Stimulated activated CD8-positive, alpha-beta memory T cell treated with anti-CD3 and anti-CD28 coated beads, Interleukin-12 subunit alpha, Interleukin-12 subunit beta, amount 100 ng/mL, for 4 hours (primary cell): ENCODE data around the gene MYH14.

ENCODE experiments used
- DNase-seq: peaks from one replicate; pipeline ENCODE4 v3.0.0-alpha.2; 2020; ENCODE audit warnings: low read depth

MYH14 gene

DNA sequence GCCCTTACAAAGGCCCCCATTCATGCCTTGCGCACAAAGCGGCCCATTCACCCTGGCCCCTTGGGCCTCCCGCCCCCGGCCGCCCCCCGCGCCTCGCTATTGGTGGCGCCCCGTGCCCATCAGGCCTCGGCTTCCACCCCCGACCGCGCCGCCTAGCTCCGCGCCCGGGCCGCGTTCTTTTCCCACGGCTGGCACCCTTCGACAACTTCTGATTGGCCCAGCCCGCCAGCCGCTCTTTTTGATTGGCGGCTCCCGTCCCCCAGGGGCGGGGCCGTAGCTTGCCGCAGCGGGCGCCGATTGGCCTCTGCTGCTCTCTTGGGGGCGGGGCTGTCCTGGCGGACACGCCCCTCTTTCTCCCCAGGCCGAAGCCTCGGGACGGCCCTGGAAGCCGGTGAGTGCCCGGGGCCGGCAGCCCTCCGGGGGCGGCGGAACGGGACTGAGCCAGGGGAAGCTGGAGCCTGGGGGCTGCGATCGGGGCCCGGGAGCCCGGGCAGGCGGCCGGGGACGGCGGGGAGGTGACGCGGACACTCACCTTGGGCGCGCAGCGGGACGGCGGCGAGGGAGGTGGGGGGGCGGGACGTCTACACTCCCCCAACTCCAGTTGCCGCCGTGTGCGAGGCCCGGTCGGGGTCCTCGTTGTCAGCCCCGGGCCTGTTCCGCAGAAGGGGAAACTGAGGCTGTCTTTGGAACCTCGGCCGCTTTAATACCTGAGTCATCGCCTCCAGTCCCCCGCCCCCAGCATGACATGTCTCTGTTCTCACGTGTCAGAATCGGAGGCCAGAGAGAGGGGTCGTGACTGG lies at the start of gene MYH14:
Gene MYH14 (plus strand): TSS at position 342 of the 800 bp plus-strand sequence. CDS start 6,744 bp downstream, outside the sequence.
- DNase-seq, result no peak

DNA sequence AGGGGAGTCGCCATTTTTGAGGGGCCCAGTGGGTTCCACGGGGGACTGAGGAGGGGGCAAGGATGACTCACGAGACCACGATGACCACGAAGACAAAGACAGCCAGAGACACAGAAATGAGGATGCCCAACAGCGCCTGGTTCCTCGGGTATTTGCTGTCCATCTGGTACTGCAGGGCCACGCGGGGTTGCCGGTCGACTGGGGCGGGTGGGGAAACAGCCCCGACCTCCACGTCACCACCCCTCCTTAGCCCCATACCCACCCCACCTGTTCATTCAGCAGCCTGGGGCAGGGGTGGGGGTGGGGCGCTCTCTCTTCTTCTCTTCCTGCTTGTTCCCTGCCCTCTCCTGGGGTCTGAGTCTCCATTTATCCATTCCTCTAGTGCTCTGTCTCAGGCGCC lies 48.9 kb upstream of the MYH14 start:
- DNase-seq, result no peak

DNA sequence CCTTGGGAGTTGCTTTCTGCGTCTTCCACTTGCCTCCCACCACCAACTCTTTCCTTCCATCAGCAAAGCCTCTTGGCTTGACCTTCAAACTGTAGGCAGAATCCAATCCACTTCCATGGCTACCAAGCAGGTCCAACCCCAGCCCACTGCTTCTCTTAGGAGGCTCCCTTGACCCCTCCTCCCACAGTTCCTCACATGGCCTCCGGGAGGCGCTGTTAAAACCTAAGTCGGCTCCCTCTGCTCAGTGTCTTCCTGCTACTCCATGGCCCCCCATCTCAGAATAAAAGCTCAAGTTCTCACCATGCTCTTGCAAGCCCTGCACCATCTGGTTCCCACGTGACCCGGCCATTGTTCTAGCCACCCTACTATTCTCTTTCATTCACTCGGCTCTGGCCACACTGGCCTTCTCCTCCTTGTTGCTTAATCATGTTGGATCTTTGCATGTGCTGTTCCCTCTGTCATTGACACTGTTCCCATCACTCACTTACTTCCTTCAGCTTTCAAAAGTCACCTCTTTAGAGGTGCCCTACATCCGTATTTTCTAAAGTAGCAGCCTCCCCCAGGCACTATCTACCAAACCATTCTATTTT lies 47.8 kb upstream of the MYH14 start:
- no peak for DNase-seq

DNA sequence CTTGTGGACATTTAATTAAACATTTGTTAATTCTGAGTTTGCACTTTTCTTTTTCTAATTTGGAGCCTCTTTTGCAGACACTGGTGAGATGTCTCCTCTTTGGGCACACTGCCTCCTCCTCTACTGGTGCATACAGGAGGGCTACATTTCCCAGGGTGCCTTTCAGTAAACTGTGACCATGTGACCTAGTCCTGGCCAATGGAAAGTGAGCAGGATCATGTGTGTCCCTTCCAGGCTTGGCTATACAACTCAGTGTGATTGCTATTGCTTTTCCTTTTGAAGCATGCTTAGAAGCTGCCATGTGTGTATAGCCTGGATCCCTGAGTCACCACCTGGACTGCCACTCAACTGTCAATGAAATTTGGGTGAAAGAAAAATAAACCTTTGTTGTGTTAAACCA lies 44.8 kb upstream of the MYH14 start:
- DNase-seq, result no peak

DNA sequence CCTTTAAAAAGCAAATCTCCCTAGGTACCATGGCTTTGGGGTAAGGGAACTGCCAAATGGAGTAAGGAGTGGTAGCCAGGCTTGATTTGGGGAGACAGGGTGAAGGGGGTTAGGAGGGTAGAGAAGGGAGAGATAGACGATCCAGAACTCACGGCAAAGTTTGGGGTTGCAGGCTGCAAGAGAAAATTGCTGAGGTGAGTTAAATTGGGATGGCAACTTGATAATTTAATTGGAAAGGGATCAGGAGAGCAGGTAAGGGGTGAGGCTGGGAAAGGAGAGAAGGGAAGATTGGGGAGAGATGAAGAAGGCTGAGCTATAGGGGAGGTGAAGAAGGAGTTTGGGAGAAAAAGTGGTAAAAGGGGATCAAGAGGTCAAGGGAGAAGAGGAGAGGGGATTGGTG lies 44.3 kb upstream of the MYH14 start:
- DNase-seq, result no peak

DNA sequence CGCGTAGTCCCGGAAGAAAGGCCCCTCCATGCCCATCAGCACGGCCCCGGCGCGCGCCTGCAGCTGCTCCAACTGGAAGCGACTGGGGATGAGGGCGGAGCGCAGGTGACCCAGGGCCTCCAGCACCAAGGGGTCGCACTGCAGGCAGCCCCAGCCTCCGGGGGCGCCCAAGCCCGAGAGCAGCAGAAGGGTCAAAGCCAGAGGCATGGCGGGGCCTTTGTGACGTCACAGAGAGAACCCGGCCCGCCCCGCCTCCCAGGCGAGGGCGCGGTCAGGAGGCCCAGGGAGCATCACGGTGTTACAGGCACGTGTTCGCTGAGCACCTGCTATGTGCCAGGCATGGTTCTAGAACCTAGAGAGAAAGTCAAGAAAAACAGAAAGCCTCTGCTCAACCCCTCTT lies 40.4 kb upstream of the MYH14 start, which contains the start of gene IZUMO2:
Gene IZUMO2 (minus strand): TSS at position 294 of the 400 bp plus-strand sequence. CDS start 87 bp downstream, at position 207.
- no peak for DNase-seq

DNA sequence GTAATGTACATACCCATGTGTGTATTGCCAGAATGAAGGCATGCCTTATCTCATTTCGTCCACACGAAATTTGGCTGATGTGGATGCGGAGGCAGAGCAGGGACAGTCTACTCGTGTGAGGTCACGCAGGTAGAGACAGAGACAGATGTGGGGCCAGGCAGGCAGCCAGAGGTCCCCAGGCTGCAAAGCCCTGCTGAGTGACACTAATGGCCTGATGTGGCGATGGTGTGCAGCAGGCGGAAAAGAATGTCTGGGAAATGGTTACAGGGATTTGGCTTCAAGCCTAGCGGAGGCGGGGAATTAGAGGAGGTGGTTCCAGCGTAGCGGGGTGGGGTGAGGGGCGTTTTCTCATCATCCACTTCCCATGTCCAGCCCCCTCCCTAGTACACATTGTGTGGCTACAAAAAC lies 36.1 kb upstream of the MYH14 start:
- no peak for DNase-seq

DNA sequence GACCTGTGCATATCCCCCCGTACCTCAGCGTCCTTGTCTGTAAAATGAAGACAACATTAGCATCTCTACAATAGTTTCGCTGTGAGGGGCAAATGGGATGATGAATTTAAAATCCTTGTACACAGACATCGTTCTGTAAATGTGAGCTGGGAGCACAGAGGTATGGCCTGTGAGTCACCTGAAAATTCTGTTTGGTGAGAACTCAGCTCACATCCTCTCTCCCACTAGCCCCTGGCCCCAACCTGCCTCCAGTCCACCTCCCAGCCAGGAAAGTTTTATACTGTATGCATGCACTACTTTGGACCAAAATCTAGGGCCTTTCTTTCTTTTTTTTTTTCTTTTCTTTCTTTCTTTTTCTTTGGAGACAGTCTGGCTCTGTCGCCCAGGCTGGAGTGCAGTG lies 31.7 kb upstream of the MYH14 start:
- no peak for DNase-seq

DNA sequence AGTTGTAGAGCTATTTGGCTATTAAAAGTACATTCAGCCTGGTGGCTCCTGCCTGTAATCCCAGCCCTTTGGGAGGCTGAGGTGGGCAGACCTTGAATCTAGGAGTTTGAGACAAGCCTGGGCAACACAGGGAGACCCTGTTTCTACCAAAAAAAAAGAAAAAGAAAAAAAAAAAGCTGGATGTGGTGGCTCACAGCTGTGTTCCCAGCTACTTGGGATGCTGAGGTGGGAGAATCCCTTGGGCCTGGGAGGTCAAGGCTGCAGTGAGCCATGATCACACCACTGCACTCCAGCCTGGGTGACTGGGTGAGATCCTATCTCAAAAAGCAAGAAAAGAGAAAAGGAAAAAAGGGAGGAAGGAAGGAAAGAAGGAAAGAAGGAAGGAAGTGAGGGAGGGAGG lies 30.7 kb upstream of the MYH14 start:
- DNase-seq, result no peak

DNA sequence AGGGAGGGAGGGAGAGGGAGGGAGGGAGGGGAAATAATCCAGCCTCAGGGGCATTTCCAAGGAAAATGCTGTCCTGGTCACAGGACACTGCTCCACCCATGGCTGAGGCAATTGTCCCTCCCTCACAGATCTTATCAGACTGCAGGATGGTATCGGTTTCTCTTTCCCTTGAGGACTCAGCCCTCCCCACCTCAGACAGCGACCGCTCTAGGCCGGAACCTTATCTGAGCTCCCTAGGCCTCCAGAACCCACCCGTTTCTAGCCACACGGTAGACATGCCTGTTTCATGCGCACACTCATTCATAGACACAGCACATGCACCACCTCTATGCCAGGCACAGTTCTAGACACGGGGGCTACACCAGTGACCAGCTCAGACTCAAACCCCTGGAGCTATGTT lies 30.3 kb upstream of the MYH14 start:
- no peak for DNase-seq

DNA sequence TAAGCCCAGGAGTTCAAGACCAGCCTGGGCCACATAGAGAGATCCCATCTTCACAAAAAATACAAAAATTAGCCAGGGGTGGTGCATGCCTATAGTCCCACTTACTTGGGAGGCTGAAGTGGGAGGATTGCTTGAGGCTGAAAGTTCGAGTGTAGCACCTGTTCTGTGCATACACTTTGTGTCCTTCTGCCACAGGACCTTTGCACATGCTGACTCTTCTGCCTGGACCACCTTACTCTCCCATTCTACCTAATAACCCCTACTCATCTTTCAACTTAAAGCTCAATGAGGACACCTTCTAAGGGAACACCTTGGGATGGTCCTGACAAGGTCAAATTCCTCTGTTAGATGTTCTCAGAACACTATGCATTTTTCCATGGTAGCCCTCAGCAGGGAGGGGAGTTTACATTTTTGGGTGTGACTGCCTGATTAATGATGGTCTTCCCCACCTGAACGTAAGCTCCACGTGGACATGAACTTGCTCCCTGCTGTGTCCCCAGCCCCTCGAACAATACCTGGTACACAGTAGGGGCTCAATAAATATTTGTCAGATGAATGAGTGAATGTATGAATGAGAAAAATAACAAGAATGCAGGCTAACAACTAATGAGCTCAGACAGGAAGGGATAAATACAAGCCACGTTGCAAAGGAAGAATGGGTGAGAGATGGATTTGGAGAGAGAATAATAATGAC lies 29.2 kb upstream of the MYH14 start:
- DNase-seq, result no peak

DNA sequence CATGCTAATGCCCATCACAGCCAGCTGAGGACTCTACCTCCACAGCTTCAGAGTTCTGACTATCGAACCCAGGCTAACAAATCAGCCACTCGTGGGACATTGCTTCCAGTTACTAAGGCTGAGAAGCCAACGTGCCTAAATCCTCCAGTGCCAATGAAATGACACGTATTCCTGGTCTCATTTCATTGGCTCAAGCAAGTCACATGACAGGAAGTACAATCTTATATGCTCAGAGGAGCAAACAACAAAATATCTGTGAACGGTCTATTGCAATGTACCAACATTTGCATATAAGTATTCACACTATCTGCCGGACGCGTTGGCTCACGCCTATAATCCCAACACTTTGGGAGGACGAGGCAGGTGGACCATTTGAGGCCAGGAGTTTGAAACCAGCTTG lies 27.5 kb upstream of the MYH14 start:
- DNase-seq, result no peak

DNA sequence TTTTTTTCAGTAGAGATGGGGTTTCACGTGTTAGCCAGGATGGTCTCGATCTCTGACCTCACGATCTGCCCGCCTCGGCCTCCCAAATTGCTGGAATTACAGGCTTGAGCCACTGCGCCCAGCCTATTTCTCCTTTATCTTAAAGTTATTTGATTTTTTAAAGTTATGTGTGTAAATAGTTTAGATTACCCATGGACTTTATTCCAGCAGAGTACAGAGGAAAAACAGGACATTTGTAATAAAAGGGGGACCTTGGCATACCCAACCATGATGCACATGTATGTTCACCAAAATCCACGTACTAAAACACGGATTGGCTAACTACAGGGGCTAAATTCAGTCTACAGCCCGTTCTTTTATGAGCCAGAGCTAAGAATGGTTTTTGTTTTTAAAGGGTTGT lies 26.6 kb upstream of the MYH14 start:
- DNase-seq, result no peak

DNA sequence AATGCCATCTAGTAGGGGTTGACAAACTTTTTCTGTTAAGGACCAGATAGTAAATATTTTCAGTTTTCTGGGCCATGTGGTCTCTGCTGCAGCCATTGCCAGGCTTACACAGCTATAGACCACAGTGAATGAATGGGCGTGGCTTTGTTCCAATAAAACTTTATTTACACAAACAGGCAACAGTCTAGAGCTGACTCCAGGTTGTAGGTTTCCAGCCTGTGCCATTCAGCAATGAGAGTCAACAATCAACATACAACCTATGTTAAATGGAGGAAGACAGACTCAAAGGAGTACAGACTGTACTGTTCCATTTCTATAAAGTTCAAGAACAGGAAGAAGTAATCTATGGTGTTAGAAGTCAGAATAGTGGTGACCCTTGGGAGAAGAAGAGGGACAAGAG lies 25.1 kb upstream of the MYH14 start:
- DNase-seq, result no peak

DNA sequence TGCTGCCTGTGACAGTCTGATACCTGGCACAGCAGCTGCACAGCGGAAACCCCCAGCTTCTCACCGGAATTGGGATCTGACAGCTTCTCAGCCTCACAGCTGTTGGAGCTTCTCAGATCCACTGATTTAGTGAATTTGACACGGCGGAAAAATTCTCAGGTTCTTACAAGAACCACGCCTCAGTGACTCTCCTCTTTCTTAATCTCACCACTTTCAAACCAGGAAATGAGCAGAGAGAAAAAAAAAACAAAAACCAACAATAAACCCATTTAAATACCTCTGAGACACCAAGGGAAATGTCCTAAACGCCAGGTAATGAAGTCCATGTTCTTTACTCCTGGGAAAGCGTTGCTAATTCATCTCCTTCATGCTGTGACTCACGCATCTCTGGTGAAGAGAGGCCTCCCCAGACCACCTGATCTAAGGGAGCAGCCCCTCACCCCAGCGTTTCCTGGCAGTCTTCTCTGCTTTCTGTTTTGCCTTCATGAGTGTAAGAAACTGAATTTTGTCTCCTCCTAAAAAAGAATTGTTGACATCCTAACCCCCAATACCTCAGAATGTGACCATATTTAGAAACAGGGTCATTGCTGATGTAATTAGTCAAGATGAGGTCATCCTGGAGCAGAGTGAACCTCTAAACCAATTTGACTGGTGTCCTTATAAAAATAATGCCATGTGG lies 24.4 kb upstream of the MYH14 start:
- no peak for DNase-seq

DNA sequence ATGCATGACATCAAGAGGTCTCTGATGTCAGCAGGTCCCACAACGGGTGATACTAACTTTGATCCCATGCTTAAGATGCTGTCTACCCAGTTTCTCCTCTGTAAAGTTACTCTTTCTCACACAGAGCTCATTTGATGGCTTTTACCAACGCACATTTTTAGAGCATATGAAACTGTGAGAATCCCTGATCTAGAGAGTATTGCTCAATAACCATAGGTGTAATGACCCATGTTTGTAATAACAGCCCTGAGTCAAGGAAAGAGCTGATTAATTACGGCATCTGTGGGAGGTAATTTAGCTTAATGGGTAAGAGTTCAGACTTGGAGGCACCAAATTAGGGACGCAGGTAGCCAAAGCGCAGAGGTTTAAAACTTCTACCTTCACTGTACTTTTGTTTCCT lies 22.3 kb upstream of the MYH14 start:
- no peak for DNase-seq

DNA sequence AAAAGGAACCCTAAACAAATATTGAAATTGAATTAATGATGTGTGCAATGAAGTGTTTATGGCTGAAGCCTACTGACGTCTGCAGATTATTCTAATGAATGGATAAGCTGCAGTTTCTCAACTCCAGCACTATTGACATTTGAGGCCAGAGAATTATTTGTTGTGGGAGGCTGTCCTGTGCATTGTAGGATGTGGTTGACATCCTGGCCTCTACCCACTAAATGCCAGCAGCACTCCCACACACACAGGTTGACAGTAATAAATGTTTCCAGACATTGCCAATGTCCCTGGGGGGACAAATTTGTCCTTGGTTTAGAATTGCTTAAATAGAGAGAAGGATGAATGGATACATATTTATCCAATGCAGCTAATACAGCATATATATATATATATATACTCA lies 19.2 kb upstream of the MYH14 start:
- DNase-seq, result no peak

DNA sequence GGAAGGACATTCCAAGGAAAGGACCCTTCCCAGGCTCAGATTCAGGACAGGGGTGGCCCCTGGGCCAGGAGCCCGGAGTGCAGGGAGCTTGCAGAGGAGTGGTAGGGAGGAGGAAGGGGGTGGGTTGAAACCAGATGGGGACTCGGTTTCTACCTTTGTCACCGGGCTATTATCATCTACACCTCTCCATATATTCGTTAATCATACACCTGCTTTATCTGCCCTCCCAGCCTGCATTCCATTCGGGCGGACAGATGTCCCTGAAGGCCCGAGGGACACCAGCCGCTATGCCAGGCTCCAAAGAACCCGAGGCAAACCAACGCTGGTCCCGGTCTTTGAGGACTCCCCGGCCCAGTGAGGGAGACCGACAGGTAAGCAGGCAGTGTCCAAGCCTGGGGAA lies 15.5 kb upstream of the MYH14 start:
- DNase-seq, result no peak

DNA sequence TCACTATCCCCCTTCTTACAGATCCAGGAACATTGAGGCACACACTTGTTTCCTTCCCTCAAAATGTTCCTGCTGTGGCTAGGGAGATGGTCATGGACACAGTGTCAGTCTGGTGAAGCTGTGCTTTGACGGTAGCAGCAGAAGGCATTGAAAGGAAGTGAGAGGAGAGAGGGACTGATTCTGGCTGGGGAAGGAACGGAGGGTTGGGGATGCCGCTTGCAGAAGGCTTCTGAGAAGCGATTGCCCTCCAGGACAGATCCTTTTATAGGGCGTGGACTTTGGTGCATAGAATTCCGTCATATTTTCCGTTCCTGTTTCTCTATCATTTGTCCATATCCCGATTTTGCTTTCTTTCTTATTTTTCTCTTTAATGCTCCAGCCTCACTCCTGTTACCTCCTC lies 14.1 kb upstream of the MYH14 start:
- no peak for DNase-seq

DNA sequence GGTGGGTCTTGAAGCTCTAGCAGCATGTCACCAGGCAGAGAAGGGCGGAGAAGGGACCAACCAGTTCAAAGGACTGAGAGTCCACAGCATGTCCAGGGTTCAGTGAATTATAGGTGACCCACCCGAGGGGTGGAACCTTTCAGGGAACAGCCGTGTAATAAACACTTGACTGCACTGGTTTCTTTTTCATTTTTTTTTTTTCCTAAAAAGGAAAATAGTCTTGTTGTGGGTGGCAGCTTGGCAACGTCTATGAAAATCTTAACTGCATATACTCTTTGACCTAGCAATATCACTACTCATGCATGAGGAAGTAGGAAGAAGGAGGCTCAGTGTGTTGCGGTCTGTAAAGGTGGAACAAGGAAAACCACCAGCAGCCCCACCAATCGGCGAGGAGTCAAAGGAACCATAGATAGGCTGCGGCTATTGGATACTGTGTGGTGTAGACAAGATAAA lies 13.0 kb upstream of the MYH14 start:
- DNase-seq, result no peak

DNA sequence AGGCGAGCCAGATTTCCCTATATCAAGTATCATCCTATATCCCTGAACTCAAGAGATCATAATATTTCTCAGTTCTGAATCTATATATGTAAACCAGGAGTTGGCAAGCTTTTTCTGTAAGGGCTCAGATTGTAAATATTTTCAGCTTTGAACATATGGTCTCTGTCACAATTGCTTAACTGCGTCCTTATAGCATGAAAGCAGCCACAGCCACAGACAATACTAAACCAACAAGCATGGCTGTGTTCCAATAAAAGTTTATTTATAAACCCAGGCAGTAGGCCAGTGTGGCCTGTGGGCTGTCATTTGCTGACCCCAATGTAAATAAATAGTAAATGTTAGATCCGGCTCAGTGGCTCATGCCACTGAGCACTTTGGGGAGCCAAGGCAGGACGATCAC lies 12.2 kb upstream of the MYH14 start:
- DNase-seq, result no peak

DNA sequence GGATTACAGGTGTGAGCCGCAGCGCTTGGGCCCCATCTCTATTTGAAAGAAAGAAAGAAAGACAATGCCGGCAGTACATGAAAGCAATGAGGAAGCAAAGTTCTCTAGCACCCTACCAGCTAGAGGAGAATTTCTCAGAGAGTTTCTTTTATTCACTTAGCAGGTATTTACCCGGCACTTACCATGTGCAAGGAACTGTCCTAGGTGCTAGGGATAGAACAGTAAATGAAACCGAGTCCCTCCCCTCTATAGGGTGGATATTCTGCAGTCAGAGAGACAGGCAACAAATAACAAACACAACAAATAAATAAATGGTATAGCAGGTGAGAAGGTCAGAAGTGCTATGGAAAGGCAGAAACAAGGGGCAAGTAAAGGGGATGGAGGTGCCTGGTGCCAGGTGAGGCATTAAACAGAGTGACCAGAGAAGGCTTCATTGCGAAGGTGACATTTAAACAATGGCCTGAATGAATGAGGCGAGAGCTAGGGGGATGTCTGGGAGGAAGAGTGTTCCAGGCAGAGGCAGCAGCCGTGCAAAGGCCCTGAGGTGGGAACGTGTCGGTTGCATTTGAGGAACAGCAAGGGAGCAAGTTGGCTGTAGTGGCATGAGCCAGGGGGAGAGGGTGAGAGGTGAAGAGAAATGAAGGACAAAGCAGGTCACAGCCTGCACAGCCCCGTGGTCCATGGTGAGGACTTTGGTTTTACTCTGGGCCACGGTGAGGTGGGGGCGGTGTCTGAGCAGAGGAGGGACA lies 10.8 kb upstream of the MYH14 start:
- no peak for DNase-seq
